ENCODE data around the gene FADS1. TPM values are rescaled to one million over a fixed set of nuclear protein-coding genes. Genes with fewer than 3 reads are reported as not detected.
A peak's percentile ranks its signal among the peaks of the same experiment; 100 is the strongest.

The FADS1 gene
- total and polyA plus RNA-seq, 8 donors: 21.5 to 161 (median 36.1) TPM

DNA sequence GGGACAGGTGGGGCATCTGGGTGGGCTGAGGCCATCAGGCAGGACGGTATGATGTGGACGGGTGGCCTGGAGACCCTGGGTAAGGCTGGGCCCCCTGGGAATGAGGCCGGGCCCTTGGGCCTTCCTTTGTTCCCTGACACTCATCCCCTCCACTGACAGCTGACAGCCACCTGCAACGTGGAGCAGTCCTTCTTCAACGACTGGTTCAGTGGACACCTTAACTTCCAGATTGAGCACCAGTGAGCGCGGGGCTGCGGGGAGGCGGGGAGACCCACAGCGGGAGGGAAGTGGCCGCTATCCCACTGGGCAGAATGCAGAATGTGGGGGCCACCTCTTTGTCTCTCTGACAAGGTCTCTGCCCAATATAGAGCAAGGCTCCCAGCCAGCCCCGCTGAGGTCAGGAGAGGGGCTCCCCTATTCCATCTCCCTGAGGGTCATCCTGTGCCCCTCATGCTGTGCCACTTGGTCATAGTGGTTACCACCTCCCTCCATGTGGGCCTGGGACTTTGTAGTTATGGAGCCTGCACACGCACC, 46.8 kb upstream of the FADS1 start:
- Histone ChIP-seq H3K27ac (no peak overlapping the region), H3K27me3 (no peaks in the 10 kb centered on the region), H3K36me3 (peaks cover 0 to 72% of the 10 kb centered on the region in 2 donors), H3K4me3 (no peak overlapping the region), H3K4me1 (no peaks in the 10 kb centered on the region), H3K9me3 (no peaks in the 10 kb centered on the region)
- TF ChIP-seq, protein P1, sequence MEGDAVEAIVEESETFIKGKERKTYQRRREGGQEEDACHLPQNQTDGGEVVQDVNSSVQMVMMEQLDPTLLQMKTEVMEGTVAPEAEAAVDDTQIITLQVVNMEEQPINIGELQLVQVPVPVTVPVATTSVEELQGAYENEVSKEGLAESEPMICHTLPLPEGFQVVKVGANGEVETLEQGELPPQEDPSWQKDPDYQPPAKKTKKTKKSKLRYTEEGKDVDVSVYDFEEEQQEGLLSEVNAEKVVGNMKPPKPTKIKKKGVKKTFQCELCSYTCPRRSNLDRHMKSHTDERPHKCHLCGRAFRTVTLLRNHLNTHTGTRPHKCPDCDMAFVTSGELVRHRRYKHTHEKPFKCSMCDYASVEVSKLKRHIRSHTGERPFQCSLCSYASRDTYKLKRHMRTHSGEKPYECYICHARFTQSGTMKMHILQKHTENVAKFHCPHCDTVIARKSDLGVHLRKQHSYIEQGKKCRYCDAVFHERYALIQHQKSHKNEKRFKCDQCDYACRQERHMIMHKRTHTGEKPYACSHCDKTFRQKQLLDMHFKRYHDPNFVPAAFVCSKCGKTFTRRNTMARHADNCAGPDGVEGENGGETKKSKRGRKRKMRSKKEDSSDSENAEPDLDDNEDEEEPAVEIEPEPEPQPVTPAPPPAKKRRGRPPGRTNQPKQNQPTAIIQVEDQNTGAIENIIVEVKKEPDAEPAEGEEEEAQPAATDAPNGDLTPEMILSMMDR (IDR thresholded peaks at IDR 0.05): no peak
- DNase-seq (no peak), ATAC-seq (no peak)
- intact Hi-C loops (cut with DNase I): no loop called here

DNA sequence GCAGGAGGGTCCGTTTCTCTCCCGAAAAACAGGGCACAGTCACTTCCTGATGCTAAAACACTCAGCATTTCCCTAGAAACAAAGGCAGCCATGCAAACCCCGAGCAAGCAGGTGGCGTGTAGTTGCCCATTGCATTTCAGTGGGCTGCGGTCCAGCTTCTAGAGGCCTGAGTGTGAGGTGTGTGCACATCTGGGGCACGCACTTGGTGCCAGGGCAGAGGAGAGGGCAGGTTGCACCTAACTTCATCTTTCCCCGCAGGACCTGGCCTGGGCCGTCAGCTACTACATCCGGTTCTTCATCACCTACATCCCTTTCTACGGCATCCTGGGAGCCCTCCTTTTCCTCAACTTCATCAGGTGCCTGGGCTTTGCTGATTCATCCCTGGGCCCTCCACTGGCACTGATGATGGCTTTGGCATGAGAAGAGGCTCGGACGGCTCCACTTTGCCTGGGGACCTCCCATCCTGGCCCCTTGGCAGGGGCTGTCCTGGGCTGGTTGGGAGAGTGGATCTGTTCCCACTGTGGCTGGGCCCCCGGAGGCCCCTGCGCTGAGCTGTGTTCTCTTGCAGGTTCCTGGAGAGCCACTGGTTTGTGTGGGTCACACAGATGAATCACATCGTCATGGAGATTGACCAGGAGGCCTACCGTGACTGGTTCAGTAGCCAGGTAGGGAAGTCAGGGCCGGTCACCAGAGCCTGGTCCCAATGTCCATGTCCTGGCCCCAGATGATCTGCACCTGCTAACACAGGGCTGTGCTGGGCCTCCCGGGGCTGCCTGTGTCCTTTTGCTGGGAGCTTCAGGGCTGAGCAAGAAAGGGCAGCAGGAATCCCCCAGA, 46.1 kb upstream of the FADS1 start:
- no peaks in the 10 kb centered on the region for H3K27me3 ChIP-seq
- DNase-seq: no peak

DNA sequence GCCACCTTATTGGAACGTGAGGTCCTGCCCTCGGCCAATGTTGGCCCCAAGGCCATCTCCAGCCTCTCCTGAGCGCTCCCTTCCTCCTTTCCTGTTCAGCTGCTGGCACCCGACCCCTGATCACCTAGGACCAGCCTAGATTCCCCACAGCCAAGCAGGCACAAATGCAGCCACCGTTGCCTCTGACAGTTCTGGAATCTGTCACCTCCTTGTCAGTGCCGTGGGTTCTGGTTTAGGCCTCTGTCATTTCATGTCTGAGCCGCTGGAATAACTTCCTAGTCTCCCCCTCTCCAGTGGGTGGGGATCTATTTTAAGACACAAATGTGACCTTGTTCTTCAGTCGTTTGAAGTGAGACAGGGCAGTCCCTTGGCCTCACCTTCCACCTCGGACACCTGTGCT, 44.8 kb upstream of the FADS1 start:
- DNase-seq: no peak
- Histone ChIP-seq H3K36me3 (peaks cover 0 to 92% of the 10 kb centered on the region in 2 donors), H3K4me1 (no peaks in the 10 kb centered on the region), H3K27me3 (no peaks in the 10 kb centered on the region), H3K27ac (no peak overlapping the region), H3K9me3 (no peaks in the 10 kb centered on the region), H3K4me3 (no peak overlapping the region)
- no peak for ATAC-seq
- TF ChIP-seq, protein P1 (IDR thresholded peaks at IDR 0.05): no peak
- intact Hi-C loops (cut with DNase I): no loop called here

More for the DNA sequence above, 46.1 kb upstream of the FADS1 start:
- Histone ChIP-seq H3K4me3 (no peak overlapping the region), H3K27ac (no peak overlapping the region), H3K36me3 (peaks cover 0 to 79% of the 10 kb centered on the region in 2 donors), H3K4me1 (no peaks in the 10 kb centered on the region), H3K9me3 (no peaks in the 10 kb centered on the region)
- TF ChIP-seq, protein P1 (IDR thresholded peaks at IDR 0.05): no peak
- intact Hi-C loops (cut with DNase I): no loop called here
- ATAC-seq: no peak

DNA sequence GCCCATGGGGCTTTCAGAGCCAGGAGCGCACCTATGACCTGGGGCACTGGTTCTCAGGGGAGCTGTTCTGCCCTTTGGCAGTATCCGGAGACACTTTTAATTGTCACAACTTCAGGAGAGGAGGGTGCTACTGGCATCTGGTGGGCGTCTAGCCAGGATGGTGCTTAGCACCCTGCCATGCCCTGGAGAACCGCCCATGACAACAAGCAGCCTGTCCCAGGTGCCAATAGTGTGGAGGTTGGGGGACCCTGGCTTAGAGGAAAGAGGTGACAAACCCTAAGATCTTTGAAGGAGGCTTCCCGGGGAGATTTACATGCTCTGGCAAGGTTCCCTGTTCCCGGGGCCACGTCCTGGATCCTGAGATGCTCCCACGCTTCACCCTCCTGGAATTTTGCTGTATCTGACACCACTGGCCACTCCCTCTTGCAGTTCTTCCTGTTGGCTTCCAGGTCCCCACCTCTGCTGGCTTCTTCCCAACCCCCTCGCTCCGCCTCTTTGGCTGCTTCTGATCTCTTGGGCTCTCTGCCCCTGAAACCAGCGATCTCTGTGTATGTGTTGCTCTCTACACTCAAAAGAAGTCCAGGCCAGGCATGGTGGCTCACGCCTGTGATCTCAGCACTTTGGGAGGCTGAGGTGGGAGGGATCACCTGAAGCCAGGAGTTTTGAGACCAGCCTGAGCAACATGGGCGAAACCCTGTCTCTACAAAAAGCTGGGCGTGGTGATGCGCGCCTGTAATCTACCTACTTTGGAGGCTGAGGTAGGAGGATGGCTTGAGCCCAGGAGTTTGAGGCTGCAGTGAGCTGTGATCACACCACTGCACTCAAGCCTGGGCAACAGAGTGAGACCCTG, 43.5 kb upstream of the FADS1 start:
- DNase-seq (no peak), ATAC-seq (peak; percentile 27)
- no peaks in the 10 kb centered on the region for H3K27me3 ChIP-seq
- no peak overlapping the region for H3K27ac ChIP-seq
- no peak overlapping the region for H3K4me3 ChIP-seq
- H3K36me3 ChIP-seq: peaks cover 0 to 91% of the 10 kb centered on the region in 2 donors
- H3K4me1 ChIP-seq: no peaks in the 10 kb centered on the region
- H3K9me3 ChIP-seq: no peaks in the 10 kb centered on the region
- TF ChIP-seq, protein P1 (IDR thresholded peaks at IDR 0.05): no peak
- intact Hi-C loops (cut with DNase I): no loop called here

Measured in left lung (tissue), 10 donors.